Stimulated activated CD4-positive, alpha-beta T cell treated with anti-CD3 and anti-CD28 coated beads, Interleukin-15, amount 100 ng/mL, for 48 hours (primary cell): ENCODE results near the gene TPM4.

ENCODE experiments used
- DNase-seq, 2 donors: peaks; one replicate each; pipeline ENCODE4 v3.0.0-alpha.2; 2020; ENCODE audit warnings: low read depth in 2 of 2

TPM4 gene

GRCh38 chr19:16041991-16042386, 34.3 kb upstream of the TPM4 start:
- DNase-seq, result no peak

GRCh38 chr19:16042533-16043085, 33.7 kb upstream of the TPM4 start:
- DNase-seq, result no peak

- no peak for DNase-seq
These were observed 33.0 kb upstream of the TPM4 start for GRCh38 chr19:16043156-16043757.

GRCh38 chr19:16044746-16045145, 31.5 kb upstream of the TPM4 start:
- DNase-seq, result no peak

GRCh38 chr19:16045171-16045570, 31.1 kb upstream of the TPM4 start:
- DNase-seq, result no peak

GRCh38 chr19:16045893-16046292, 30.4 kb upstream of the TPM4 start:
- no peak for DNase-seq

GRCh38 chr19:16048583-16048982, 27.7 kb upstream of the TPM4 start:
- DNase-seq, result no peak

GRCh38 chr19:16051254-16052025, 24.9 kb upstream of the TPM4 start:
- DNase-seq, result no peak

- DNase-seq, result no peak
These were observed 23.9 kb upstream of the TPM4 start for GRCh38 chr19:16052353-16052752.

- no peak for DNase-seq
These were observed 19.2 kb upstream of the TPM4 start for GRCh38 chr19:16057062-16057461.

- DNase-seq, result no peak
These were observed 16.0 kb upstream of the TPM4 start for GRCh38 chr19:16060294-16060693.

GRCh38 chr19:16061943-16062342, 14.4 kb upstream of the TPM4 start:
- no peak for DNase-seq

- peak in 1 of 2 donors; percentile 68 for DNase-seq
These were observed 13.5 kb upstream of the TPM4 start for GRCh38 chr19:16062789-16063188.

GRCh38 chr19:16064209-16064889, 11.9 kb upstream of the TPM4 start:
- DNase-seq, result no peak

- no peak for DNase-seq
These were observed 9.6 kb upstream of the TPM4 start for GRCh38 chr19:16066611-16067104.

- DNase-seq, result no peak
These were observed 8.9 kb upstream of the TPM4 start for GRCh38 chr19:16067205-16067938.

GRCh38 chr19:16068696-16069259, 7.5 kb upstream of the TPM4 start:
- no peak for DNase-seq

GRCh38 chr19:16069813-16070365, 6.4 kb upstream of the TPM4 start:
- DNase-seq, result no peak

- DNase-seq, result peak; percentile 75 to 81
These were observed 5.8 kb upstream of the TPM4 start for GRCh38 chr19:16070366-16070990.

GRCh38 chr19:16071072-16071691, 5.1 kb upstream of the TPM4 start:
- DNase-seq, result no peak
